Measurements from ENCODE around the gene SLN. TPM values are rescaled to one million over a fixed set of nuclear protein-coding genes. Genes with fewer than 3 reads are reported as not detected.

The SLN gene
- total RNA-seq, 4 donors from 2014 or later, result 2.7 TPM; not detected in 3

GRCh38 chr11:107661656-107662055, 50.2 kb downstream of the SLN start:
- no peak for ATAC-seq
- no peak overlapping the region for H3K4me3 ChIP-seq
- no peaks in the 10 kb centered on the region for H3K27me3 ChIP-seq
- 70 to 88% methylated on average over 1 of the region's 1 CpG for WGBS, 2 donors (ENCODE audit: low coverage in 1 of 2)
- no peak overlapping the region for H3K27ac ChIP-seq
- H3K4me1 ChIP-seq, result no peaks in the 10 kb centered on the region
- H3K9me3 ChIP-seq, result no peaks in the 10 kb centered on the region
- TF ChIP-seq EP300 (IDR thresholded peaks at IDR 0.05), result no peak
- TF ChIP-seq, protein P1, sequence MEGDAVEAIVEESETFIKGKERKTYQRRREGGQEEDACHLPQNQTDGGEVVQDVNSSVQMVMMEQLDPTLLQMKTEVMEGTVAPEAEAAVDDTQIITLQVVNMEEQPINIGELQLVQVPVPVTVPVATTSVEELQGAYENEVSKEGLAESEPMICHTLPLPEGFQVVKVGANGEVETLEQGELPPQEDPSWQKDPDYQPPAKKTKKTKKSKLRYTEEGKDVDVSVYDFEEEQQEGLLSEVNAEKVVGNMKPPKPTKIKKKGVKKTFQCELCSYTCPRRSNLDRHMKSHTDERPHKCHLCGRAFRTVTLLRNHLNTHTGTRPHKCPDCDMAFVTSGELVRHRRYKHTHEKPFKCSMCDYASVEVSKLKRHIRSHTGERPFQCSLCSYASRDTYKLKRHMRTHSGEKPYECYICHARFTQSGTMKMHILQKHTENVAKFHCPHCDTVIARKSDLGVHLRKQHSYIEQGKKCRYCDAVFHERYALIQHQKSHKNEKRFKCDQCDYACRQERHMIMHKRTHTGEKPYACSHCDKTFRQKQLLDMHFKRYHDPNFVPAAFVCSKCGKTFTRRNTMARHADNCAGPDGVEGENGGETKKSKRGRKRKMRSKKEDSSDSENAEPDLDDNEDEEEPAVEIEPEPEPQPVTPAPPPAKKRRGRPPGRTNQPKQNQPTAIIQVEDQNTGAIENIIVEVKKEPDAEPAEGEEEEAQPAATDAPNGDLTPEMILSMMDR (IDR thresholded peaks at IDR 0.05), result no peak
- no peak for TF ChIP-seq POLR2AphosphoS5 (IDR thresholded peaks at IDR 0.05)
- TF ChIP-seq POLR2A (IDR thresholded peaks at IDR 0.05), result no peak
- H3K36me3 ChIP-seq, result no peaks in the 10 kb centered on the region

GRCh38 chr11:107660066-107660465, 51.8 kb downstream of the SLN start:
- Histone ChIP-seq H3K4me1 (no peaks in the 10 kb centered on the region), H3K36me3 (no peaks in the 10 kb centered on the region), H3K9me3 (no peaks in the 10 kb centered on the region), H3K27me3 (no peaks in the 10 kb centered on the region), H3K27ac (no peak overlapping the region), H3K4me3 (no peak overlapping the region)
- ATAC-seq, result no peak
- TF ChIP-seq, protein P1 (IDR thresholded peaks at IDR 0.05), result no peak
- TF ChIP-seq POLR2A (IDR thresholded peaks at IDR 0.05) (no peak), EP300 (IDR thresholded peaks at IDR 0.05) (no peak), POLR2AphosphoS5 (IDR thresholded peaks at IDR 0.05) (no peak)
- 86 to 100% methylated on average over 1 to 3 of the region's 3 CpGs for WGBS, 2 donors (ENCODE audit: low coverage in 1 of 2)

DNA sequence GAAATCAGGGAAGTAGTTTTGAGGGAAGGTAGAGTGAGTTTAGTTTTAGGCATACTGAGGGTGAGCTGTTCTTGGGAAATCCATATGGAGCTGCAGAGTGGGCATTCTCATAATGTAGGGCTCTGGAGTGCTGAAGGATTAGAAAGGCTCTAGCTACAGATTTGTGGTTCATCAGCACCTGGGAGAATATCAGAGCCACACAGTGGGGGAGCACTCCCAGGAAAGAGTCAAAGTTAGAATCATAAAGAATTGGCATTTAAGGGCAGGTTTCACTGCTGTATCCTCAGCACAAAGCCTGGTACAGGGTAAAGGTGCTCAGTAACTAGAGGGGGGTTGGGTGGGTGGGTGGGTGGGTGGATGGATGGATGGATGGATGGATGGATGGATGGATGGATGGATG, 52.5 kb downstream of the SLN start:
- Histone ChIP-seq H3K36me3 (no peaks in the 10 kb centered on the region), H3K4me1 (no peaks in the 10 kb centered on the region), H3K4me3 (no peak overlapping the region), H3K9me3 (no peaks in the 10 kb centered on the region), H3K27me3 (no peaks in the 10 kb centered on the region), H3K27ac (no peak overlapping the region)
- no peak for ATAC-seq
- TF ChIP-seq EP300 (IDR thresholded peaks at IDR 0.05) (no peak), POLR2A (IDR thresholded peaks at IDR 0.05) (no peak), POLR2AphosphoS5 (IDR thresholded peaks at IDR 0.05) (no peak)
- TF ChIP-seq, protein P1 (IDR thresholded peaks at IDR 0.05), result no peak

Other genes starting within 250 kb of the SLN start
- 10 to 100 TPM in 2 of 4 donors, 1 to 10 TPM in 2; 4.9 to 11.4 (median 8.3) TPM for gene ALKBH8, start 146.3 kb downstream of the SLN start, total RNA-seq
- gene ELMOD1, start 120.9 kb downstream of the SLN start, total RNA-seq, result 1 to 10 TPM in 1 of 4 donors, under 1 TPM in 1, not detected in 2; 0.66 to 2.7 TPM
- 1 to 10 TPM; 2.7 to 7.6 (median 4.1) TPM for gene SLC35F2, start 146.7 kb upstream of the SLN start, total RNA-seq
- gene RAB39A, start 216.4 kb upstream of the SLN start, total RNA-seq, result 1 to 10 TPM in 2 of 4 donors, under 1 TPM in 2; 0.31 to 1.3 (median 0.99) TPM